ENCODE data around the gene NT5DC1.

NT5DC1 gene

GRCh38 chr6:116070616-116071389 is 29.9 kb upstream of the NT5DC1 start:
- no peaks in the 10 kb centered on the region for H3K36me3 ChIP-seq (ENCODE audit: insufficient read depth, low read length)
- no peak overlapping the region for H3K4me3 ChIP-seq (ENCODE audit: low read length)
- H3K27me3 ChIP-seq (ENCODE audit: insufficient read depth, low read length), result no peaks in the 10 kb centered on the region
- H3K9me3 ChIP-seq (ENCODE audit: insufficient read depth, low read depth, low read length), result no peaks in the 10 kb centered on the region
- H3K9ac ChIP-seq (ENCODE audit: low read depth, low read length), result no peak overlapping the region
- H3K27ac ChIP-seq (ENCODE audit: low read depth, low read length), result no peak overlapping the region
- peaks cover 5% of the 10 kb centered on the region; the same call in 1 of the 2 replicates for H3K4me1 ChIP-seq (ENCODE audit: insufficient read depth, low read length)
- WGBS, result 100% methylated on average over 1 of the region's 2 CpGs

DNA sequence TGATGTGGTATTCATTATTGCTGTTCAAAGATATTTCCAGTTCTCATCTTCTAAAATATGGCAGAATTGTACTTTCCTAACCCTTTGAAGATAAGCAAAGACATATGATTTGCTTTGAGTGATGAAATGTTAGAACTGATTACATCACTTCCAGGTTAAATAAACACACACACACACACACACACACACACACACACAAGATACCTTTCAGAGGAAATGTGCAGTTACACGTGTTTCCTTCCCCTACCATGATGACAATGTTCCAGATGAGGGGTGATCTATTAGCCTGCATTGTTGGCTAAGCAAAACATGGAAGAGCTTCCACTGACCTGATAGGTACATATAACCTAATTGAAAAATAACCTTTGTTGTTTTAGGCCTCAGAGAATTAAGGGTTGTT is 28.3 kb upstream of the NT5DC1 start:
- H3K4me1 ChIP-seq (ENCODE audit: insufficient read depth, low read length), result peaks cover 8% of the 10 kb centered on the region
- no peaks in the 10 kb centered on the region for H3K9me3 ChIP-seq (ENCODE audit: insufficient read depth, low read depth, low read length)
- H3K4me3 ChIP-seq (ENCODE audit: low read length), result no peak overlapping the region
- H3K9ac ChIP-seq (ENCODE audit: low read depth, low read length), result no peak overlapping the region
- no peak overlapping the region for H3K27ac ChIP-seq (ENCODE audit: low read depth, low read length)
- 85% methylated on average over 1 of the region's 1 CpG for WGBS
- no peaks in the 10 kb centered on the region for H3K36me3 ChIP-seq (ENCODE audit: insufficient read depth, low read length)
- no peaks in the 10 kb centered on the region for H3K27me3 ChIP-seq (ENCODE audit: insufficient read depth, low read length)

- no peak overlapping the region for H3K27ac ChIP-seq (ENCODE audit: low read depth, low read length)
These were observed 26.8 kb upstream of the NT5DC1 start for GRCh38 chr6:116073765-116074440.

GRCh38 chr6:116074732-116075390 is 25.8 kb upstream of the NT5DC1 start:
- Histone ChIP-seq H3K9ac (ENCODE audit: low read depth, low read length) (no peak overlapping the region), H3K27me3 (ENCODE audit: insufficient read depth, low read length) (no peaks in the 10 kb centered on the region), H3K4me1 (ENCODE audit: insufficient read depth, low read length) (peaks cover 8% of the 10 kb centered on the region), H3K27ac (ENCODE audit: low read depth, low read length) (no peak overlapping the region), H3K9me3 (ENCODE audit: insufficient read depth, low read depth, low read length) (no peaks in the 10 kb centered on the region), H3K4me3 (ENCODE audit: low read length) (no peak overlapping the region), H3K36me3 (ENCODE audit: insufficient read depth, low read length) (no peaks in the 10 kb centered on the region)
- WGBS, result 93% methylated on average over 2 of the region's 2 CpGs

More at GRCh38 chr6:116073765-116074440, 26.8 kb upstream of the NT5DC1 start:
- Histone ChIP-seq H3K27me3 (ENCODE audit: insufficient read depth, low read length) (no peaks in the 10 kb centered on the region), H3K9ac (ENCODE audit: low read depth, low read length) (no peak overlapping the region), H3K4me1 (ENCODE audit: insufficient read depth, low read length) (peaks cover 8% of the 10 kb centered on the region), H3K4me3 (ENCODE audit: low read length) (no peak overlapping the region), H3K36me3 (ENCODE audit: insufficient read depth, low read length) (no peaks in the 10 kb centered on the region), H3K9me3 (ENCODE audit: insufficient read depth, low read depth, low read length) (no peaks in the 10 kb centered on the region)
- WGBS, result 83% methylated on average over 2 of the region's 2 CpGs

- H3K4me1 ChIP-seq (ENCODE audit: insufficient read depth, low read length), result peaks cover 8% of the 10 kb centered on the region
- 88% methylated on average over 3 of the region's 3 CpGs for WGBS
- H3K27me3 ChIP-seq (ENCODE audit: insufficient read depth, low read length), result no peaks in the 10 kb centered on the region
- no peak overlapping the region for H3K9ac ChIP-seq (ENCODE audit: low read depth, low read length)
- no peak overlapping the region for H3K27ac ChIP-seq (ENCODE audit: low read depth, low read length)
- H3K36me3 ChIP-seq (ENCODE audit: insufficient read depth, low read length), result no peaks in the 10 kb centered on the region
- H3K9me3 ChIP-seq (ENCODE audit: insufficient read depth, low read depth, low read length), result no peaks in the 10 kb centered on the region
- H3K4me3 ChIP-seq (ENCODE audit: low read length), result no peak overlapping the region
These were observed 22.1 kb upstream of the NT5DC1 start for GRCh38 chr6:116078522-116078921.

DNA sequence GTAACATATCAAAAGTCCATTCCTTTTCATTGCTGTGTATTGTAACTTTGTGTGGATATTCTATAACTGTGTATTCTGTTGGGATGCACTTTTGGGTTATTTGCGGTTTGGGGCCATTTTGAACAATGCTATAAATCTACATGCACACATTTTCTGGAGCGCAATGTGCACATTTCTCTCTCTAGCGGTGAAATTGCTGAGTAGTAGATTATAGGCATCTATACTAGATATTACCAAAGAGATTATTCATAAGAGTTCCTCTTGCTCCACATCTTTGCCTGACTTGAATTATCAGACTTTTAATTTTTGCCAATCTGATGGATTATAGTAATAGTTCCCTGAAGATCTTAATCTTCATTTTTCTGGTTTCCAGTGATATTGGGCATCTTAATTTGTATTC is 21.7 kb upstream of the NT5DC1 start:
- Histone ChIP-seq H3K9ac (ENCODE audit: low read depth, low read length) (no peak overlapping the region), H3K4me3 (ENCODE audit: low read length) (no peak overlapping the region), H3K27ac (ENCODE audit: low read depth, low read length) (no peak overlapping the region), H3K9me3 (ENCODE audit: insufficient read depth, low read depth, low read length) (no peaks in the 10 kb centered on the region), H3K27me3 (ENCODE audit: insufficient read depth, low read length) (no peaks in the 10 kb centered on the region), H3K36me3 (ENCODE audit: insufficient read depth, low read length) (no peaks in the 10 kb centered on the region), H3K4me1 (ENCODE audit: insufficient read depth, low read length) (peaks cover 6% of the 10 kb centered on the region)
- WGBS, result 100% methylated on average over 1 of the region's 3 CpGs

DNA sequence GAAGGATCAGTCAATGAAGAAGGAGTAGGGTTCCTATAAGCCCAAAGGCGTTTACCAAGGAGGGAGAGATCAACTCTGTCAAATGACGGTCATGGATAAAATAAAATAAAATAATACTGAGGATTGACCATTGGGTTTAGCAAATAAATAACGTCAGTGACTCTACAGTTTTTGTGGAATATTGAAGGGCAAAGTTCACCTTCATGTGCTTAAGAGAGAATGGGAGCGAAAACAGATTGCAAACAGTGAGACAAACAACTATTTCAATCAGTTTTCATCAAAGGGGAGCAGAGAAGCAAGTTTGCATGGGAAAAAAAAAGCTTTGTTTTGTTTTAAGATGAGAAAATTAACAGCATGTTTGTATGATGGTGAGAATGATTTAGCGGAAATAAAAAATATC is 17.6 kb upstream of the NT5DC1 start:
- Histone ChIP-seq H3K9me3 (ENCODE audit: insufficient read depth, low read depth, low read length) (no peaks in the 10 kb centered on the region), H3K27me3 (ENCODE audit: insufficient read depth, low read length) (no peaks in the 10 kb centered on the region), H3K27ac (ENCODE audit: low read depth, low read length) (no peak overlapping the region), H3K9ac (ENCODE audit: low read depth, low read length) (no peak overlapping the region), H3K4me3 (ENCODE audit: low read length) (no peak overlapping the region), H3K4me1 (ENCODE audit: insufficient read depth, low read length) (no peaks in the 10 kb centered on the region), H3K36me3 (ENCODE audit: insufficient read depth, low read length) (no peaks in the 10 kb centered on the region)
- WGBS, result 88% methylated on average over 5 of the region's 5 CpGs

DNA sequence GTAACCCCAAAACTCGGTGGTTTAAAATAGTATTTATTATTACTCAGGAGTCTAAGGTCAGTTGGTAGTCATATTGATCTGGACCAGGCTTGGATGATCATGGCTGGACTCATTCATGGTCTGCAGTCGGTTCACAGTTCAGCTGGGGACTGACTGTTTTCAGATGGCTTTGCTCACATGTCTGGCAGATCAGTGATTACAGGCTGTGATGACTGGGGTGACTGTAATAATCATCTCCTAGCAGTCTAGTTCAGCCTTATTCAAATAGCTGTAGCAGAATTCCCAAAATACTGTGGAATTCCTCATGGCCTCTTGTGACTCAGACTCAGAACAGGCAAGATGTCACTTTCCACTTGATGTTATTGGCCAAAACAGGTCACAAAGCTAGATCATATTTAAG is 16.4 kb upstream of the NT5DC1 start:
- WGBS, result 87% methylated on average over 2 of the region's 2 CpGs
- H3K36me3 ChIP-seq (ENCODE audit: insufficient read depth, low read length), result no peaks in the 10 kb centered on the region
- no peak overlapping the region for H3K9ac ChIP-seq (ENCODE audit: low read depth, low read length)

DNA sequence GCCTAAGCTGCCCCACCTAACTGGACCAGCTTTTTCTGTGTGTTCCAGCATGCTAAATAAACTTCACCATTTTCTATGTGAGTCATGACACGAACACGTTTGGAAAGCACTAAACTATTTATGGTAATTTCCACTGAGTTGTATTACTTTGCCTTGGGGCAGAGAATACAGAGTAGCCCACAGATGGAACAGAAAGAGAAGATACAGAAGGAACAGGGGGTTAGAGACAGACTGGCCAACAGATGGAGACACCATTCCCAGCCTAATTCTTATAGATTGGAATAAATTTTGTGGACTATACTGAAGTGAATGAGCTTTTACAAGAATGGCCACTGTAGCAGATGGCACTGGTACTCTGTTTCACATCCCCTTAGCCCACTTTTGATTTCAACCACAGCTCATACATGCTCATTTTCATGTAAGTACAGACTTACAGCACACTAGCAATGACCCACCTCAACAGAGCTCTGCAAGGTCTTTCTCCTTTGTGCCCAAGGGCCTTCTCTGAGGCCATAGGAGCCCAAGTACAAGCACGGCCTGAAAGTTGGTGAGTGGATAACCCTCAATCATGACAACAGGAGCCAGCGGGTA is 13.1 kb upstream of the NT5DC1 start:
- no peak overlapping the region for H3K9ac ChIP-seq (ENCODE audit: low read depth, low read length)
- no peaks in the 10 kb centered on the region for H3K4me1 ChIP-seq (ENCODE audit: insufficient read depth, low read length)
- no peak overlapping the region for H3K27ac ChIP-seq (ENCODE audit: low read depth, low read length)
- no peak overlapping the region for H3K4me3 ChIP-seq (ENCODE audit: low read length)
- no peaks in the 10 kb centered on the region for H3K36me3 ChIP-seq (ENCODE audit: insufficient read depth, low read length)
- H3K27me3 ChIP-seq (ENCODE audit: insufficient read depth, low read length), result no peaks in the 10 kb centered on the region
- H3K9me3 ChIP-seq (ENCODE audit: insufficient read depth, low read depth, low read length), result no peaks in the 10 kb centered on the region
- WGBS, result 86% methylated on average over 4 of the region's 4 CpGs

More for the DNA sequence above, 16.4 kb upstream of the NT5DC1 start:
- H3K27ac ChIP-seq (ENCODE audit: low read depth, low read length), result no peak overlapping the region
- no peaks in the 10 kb centered on the region for H3K4me1 ChIP-seq (ENCODE audit: insufficient read depth, low read length)
- H3K27me3 ChIP-seq (ENCODE audit: insufficient read depth, low read length), result no peaks in the 10 kb centered on the region
- H3K4me3 ChIP-seq (ENCODE audit: low read length), result no peak overlapping the region
- H3K9me3 ChIP-seq (ENCODE audit: insufficient read depth, low read depth, low read length), result no peaks in the 10 kb centered on the region

DNA sequence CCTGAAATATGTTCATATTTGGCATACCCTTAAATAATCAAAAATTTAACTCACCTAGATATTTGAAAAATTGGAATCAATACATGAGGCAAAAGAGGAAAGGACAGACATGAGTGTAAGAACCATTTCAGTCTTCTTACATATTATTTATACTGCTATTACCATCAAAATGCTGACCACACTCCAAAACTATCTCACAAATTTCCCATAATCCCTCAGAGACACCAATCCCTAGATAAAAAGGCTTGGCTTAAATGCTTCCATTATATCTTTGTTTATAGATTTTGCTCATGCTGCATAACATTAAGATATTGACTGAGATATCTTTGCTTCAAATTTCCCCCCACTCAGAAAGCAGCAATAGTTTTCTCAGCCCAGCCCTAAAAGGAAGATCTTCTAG is 11.7 kb upstream of the NT5DC1 start:
- Histone ChIP-seq H3K27me3 (ENCODE audit: insufficient read depth, low read length) (no peaks in the 10 kb centered on the region), H3K36me3 (ENCODE audit: insufficient read depth, low read length) (no peaks in the 10 kb centered on the region), H3K9me3 (ENCODE audit: insufficient read depth, low read depth, low read length) (no peaks in the 10 kb centered on the region), H3K4me3 (ENCODE audit: low read length) (no peak overlapping the region), H3K4me1 (ENCODE audit: insufficient read depth, low read length) (no peaks in the 10 kb centered on the region), H3K9ac (ENCODE audit: low read depth, low read length) (no peak overlapping the region), H3K27ac (ENCODE audit: low read depth, low read length) (no peak overlapping the region)

DNA sequence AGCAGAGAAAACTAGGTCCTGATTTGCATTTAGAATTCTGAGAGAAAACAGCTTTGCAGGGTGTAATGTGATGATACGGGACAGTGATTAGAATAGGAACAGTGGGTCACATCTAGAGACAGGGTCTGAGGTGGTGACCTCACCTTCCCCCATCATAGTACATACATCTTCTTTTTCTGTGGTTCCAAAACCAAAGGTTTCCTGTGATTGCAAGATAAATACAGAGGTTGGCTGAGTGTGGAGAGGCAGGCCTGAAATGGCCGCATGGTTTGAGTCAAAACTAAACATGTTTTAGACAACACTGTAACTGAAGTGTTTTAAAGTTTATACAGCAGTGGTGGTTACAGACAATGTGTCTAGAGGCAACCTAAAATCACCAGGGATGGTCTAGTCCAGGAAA is 10.4 kb upstream of the NT5DC1 start:
- no peaks in the 10 kb centered on the region for H3K4me1 ChIP-seq (ENCODE audit: insufficient read depth, low read length)
- H3K27ac ChIP-seq (ENCODE audit: low read depth, low read length), result no peak overlapping the region
- WGBS, result 91% methylated on average over 2 of the region's 2 CpGs

More for the DNA sequence above, 10.4 kb upstream of the NT5DC1 start:
- H3K27me3 ChIP-seq (ENCODE audit: insufficient read depth, low read length), result no peaks in the 10 kb centered on the region
- H3K36me3 ChIP-seq (ENCODE audit: insufficient read depth, low read length), result no peaks in the 10 kb centered on the region
- H3K9me3 ChIP-seq (ENCODE audit: insufficient read depth, low read depth, low read length), result no peaks in the 10 kb centered on the region
- H3K9ac ChIP-seq (ENCODE audit: low read depth, low read length), result no peak overlapping the region
- no peak overlapping the region for H3K4me3 ChIP-seq (ENCODE audit: low read length)
